Activated CD4-positive, alpha-beta memory T cell treated with anti-CD3 and anti-CD28 coated beads, Interleukin-2, amount 10 ng/mL, durations not matched to agents 7 days and 5 days (primary cell): ENCODE measurements around the gene ACAP2. TPM values are rescaled to one million over a fixed set of nuclear protein-coding genes. Genes with fewer than 3 reads are reported as not detected.

Source experiments
- total RNA-seq, 2 experiments: library from RNA; stranded (reverse); gene quantifications; one replicate each; pipeline ENCODE4 v1.2.3, GENCODE V29; 2021

ACAP2 gene
- total RNA-seq, 2 experiments from 2014 or later, result 76.0 to 77.4 TPM

Other genes with a start within 250 kb of the ACAP2 start
- 1 to 10 TPM; 5.0 to 5.6 TPM for gene XXYLT1, start 171.9 kb downstream of the ACAP2 start, total RNA-seq
- 10 to 100 TPM; 75.0 to 81.8 TPM for gene PPP1R2, start 100.3 kb upstream of the ACAP2 start, total RNA-seq
- not detected for gene APOD, start 140.9 kb upstream of the ACAP2 start, total RNA-seq